A172 (cell line): ENCODE measurements around the gene LTB4R2. TPM values are rescaled to one million over a fixed set of nuclear protein-coding genes. Genes with fewer than 3 reads are reported as not detected.
A peak's percentile ranks its signal among the peaks of the same experiment; 100 is the strongest.

Experiments used
- DNase-seq: peaks from one replicate; pipeline ENCODE4 v3.0.0-alpha.2; 2015; ENCODE audit warnings: low spot score
- total RNA-seq: library from RNA; depleted of rRNA; stranded (reverse); fragments of >200 nt; shearing (Covaris generic); gene quantifications from 2 replicates; pipeline ENCODE4 v1.2.3, GENCODE V29; 2014

The LTB4R2 gene
- total RNA-seq, 1 experiment from 2014 or later, result 5.9 TPM

DNA sequence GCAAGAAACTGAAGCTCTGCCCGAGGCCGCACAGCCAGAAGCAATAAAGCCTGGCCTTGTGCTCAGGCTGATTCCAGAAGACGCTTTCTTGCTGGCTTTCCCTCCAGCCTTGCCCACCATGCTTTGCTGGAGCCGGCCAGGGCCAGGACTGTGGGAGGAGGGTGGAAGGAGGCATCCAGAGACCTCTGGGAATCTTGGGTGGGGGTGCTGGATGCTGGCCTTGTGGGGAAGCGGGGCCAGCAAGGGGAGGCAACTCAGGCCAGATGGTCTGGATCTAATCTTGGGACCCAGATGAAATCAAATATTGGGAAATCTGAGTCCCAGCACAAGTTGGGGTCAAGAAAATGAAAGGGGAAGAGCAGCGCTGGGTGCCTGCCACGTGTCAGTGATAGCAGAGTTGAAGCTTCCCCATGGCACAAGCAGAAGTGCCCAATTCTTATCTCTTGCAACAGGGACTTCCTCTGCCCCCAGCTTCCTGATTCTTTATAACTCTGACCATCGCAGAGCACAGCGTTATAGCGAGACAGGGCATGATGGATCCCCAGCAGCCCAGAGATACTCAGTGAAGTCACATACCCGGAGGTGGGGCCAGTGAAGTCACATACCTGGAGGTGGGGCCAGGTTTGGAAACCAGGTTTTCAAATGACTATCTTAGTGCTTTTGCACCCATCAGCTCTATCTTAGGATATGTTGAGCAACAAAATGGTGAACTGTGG is 32.2 kb upstream of the LTB4R2 start:
- no peak for DNase-seq

DNA sequence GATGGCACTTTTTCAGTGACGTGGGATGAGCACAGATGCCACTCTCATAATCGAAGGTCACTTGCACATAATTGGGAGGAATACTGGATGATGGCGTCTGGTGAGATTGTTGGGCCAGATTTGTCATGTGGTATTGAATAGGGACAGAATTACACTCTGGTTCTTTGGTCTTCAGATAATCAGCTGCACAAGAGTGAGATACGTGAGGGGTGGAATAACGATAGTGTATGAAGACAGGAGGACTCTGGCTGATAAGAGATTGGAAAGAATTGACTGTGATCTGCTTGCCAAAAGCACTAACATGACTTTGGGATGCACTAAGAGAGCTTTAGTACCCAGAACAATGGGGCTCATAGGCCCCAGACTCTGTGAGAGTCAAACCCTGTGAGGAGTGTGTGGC is 31.5 kb upstream of the LTB4R2 start:
- no peak for DNase-seq

DNA sequence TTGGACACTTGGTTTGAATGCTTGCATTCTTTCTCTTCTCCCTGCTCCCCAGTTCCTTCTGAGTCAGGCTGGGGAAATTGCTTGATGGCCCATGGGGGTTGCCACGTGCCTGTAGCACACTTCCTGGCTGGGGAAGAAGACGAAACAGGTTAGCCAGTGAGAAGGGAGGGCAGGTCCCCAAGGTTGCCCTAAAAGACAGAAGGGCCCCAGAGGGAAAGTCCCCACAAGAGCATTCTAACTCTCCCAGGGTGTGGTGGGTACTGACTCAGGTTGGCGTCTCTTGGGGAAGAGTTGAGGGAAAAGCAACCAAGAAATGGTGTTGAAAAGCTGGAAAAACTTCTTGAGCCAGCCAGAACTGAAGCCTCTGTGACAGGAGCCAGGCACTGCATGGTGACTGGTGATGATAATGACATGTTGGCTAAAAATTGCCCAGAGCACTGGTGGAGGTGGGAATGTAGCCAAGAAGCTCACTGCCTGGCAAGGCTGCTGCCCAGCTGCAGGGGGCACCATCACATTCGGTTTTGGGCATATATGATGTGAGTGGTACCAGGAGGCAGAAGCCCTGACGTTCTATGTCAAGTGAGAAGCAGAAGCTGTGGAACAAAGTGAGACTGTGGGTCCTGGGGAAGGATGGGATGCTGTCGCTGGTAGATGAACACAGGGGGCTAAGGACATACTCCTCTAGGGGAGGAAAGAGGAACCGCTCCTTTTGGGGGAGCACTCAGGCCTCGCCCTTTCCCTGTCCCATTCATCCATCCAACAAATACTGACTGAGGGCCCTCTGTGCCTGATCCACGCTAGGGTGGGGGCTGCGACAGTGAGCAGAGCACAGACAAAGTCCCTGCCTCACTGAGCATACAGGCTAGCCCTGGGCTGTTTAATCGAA is 30.4 kb upstream of the LTB4R2 start:
- no peak for DNase-seq

DNA sequence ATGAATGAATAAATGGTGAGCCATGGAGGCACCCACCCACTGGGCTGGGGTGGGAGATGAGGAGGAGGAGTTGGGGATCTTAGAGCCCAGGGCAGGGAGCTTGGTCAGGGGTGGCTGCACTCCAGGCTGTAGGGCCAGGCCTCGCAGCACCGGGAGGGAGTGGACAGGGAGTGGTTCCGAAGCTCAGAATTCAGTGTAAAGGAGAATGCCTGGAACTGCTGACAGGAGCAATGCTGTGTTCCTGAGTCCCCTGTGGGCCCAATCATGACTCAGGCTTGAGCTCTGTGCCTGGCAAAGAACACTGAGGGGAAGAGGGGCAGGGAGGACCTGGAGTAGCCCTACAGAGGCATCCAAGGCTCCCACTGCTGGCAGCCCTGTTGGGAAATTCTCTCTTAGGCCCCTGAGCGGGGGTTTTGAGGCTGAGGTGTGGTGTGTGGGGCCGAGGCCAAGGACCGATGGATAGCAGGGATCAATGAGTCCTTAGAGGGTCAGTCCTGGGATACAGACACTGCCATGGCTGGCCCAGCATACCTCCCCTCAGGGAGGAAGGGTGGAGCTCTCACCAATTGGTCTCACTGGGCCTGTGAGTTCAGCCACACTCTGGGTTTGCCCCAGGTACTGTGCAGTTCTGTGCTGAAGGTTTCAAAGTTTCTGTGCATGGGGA is 29.0 kb upstream of the LTB4R2 start:
- no peak for DNase-seq

DNA sequence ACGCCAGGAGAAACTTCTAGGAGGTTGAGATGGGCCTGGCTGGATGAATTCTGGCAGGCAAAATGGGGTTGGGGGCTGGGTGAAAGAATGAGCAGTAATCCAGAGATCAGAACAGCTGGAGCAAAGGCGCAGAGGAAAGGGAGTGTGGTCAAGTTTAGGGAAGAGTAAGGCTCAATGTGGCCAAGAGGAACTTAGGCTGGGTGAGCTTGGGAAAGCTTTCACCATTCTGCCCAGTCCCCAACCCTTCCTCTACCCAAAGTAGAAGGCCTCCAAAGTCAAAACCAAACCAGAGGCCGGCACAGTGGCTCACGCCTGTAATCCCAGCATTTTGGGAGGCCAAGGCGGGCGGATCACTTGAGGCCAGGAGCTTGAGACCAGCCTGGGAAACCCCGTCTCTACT is 28.3 kb upstream of the LTB4R2 start:
- DNase-seq, result no peak

DNA sequence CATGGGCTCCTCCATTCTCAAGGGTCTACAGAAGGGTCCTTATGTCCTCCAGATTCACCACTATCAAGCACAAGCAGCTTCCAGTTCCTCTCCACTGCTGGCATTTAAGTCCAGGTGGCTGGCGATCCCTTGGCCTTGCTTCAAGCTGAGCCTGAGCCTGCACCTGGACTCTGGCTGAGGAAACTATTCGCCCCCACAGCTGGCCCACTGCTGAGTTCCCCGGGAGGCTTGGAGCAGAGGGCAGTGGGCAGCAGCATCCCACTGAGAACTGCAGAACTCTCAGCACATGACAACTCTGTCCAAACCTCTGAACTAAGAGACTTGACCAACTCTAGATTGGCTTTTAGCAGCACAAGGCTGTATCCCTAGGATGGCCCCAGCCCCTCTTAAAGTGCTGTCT is 27.2 kb upstream of the LTB4R2 start:
- no peak for DNase-seq

DNA sequence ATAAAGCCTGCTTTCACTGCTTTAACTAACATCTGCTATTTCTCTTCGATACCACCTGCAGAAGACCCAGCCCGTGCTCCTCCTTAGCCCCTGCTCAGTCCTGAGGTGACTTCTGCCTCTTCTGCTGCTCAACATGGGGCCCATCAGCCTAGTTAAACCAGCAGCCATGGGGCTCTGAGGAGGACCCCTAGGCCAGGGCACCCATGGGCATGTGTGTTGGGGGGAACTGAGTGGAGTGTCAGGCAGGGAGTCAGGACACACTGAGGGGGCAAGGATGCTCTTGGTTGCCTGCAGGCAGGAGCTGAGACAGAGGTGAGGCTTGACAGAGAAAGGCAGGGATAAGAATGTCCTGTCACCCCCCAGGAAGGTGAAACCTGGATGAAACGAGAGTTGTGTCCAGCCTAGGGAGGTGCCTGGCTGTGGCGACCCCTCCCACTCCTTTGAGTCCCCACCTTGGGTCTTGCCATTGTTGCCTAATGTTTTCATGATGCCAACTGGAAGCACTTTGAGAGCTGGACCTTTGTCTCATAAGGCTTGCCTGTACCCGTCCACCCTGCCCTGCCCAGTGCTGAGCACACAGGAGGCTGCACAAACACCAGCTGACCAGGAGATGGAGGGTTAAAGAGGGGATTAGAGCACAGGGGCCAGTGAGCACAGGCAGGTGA is 26.0 kb upstream of the LTB4R2 start:
- DNase-seq, result no peak

DNA sequence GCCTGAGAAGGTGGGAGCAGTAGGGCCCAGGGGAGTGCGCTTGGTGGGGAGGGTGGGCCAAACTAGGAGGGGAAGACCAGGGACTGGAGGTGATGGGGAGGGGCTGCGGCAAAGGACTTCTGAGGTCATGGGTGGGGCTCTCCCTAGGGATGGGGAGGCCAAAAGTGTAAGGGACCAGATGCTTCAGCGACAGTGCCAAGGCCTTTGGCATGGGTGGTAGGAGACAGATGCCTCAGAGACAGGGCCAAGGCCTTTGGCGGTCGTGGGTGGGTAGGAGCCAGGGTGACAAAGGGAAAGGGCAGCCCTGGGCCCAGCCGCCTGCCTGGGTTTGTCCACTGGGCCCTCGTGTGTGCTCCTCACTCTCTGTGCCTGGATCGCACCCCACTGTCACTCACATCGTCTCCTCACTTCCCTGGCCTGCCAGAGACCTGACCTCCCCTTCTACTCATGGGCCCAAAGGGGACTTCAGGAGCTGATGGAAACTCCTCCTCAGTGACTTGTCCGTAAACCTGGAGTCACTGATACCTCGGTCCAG is 25.4 kb upstream of the LTB4R2 start:
- no peak for DNase-seq

DNA sequence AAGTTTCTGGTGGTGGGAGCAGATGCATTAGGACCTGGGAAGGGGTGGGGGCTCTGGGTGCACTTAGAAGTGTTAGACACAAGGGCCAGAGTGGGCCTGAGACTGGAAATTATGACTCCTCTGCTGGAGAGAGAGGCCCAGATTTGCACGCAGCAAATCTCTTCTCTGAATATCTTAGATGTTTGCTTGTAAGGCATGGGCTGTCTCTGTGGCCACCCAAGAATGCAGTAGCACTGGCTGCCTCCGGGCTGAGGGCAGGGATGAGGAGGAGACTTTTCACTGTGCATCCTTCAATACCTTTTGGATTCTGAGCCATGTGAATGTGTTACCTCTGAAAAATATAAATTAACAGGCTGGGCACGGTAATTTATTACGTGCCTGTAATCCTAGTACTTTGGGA is 24.6 kb upstream of the LTB4R2 start:
- DNase-seq, result no peak

DNA sequence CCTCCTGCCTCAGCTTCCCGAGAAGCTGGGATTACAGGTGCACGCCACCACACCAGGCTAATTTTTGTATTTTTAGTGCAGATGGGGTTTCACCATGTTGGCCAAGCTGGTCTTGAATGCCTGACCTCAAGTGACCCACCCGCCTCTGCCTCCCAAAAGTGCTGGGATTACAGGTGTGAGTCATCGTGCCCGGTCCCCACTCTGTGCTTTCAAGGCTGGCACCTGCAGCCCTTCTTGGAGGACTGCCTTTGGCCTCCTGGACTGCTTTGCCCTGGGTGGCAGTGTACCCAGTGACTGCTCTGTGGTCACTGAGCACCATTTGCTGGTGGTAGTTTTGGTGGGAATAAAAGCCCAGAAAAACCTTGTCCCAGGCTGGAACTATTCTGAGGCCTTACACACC is 22.9 kb upstream of the LTB4R2 start:
- DNase-seq, result no peak

DNA sequence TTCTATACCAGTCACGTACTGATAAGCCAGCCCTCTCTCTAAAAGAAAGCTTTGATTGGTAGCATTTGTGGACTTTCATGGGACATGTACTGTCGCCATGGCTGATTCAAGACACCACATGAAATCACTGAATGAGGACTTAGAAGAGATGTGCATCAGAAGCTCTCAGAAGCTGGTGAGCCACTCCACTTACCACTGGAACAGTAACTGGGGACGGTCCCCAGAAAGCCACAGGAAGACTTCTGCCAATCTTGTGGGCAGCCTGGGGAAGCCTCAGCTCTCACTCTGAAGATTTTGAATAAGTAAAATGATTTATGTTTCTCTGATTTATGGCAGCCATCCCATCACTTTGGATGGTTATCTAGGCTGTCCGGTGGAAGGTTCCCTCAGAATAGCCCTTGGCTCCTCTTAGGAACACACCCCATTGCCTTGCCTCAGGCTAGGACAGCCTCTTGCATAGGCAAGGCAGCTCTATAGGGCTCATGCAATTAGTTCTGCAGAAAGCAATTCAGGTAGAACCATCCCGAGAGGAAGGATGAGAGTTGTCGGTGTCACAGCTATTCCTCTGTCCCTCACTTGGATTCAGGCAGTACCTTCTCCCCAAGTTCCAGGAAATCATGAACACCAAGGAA is 20.2 kb upstream of the LTB4R2 start:
- DNase-seq, result no peak

DNA sequence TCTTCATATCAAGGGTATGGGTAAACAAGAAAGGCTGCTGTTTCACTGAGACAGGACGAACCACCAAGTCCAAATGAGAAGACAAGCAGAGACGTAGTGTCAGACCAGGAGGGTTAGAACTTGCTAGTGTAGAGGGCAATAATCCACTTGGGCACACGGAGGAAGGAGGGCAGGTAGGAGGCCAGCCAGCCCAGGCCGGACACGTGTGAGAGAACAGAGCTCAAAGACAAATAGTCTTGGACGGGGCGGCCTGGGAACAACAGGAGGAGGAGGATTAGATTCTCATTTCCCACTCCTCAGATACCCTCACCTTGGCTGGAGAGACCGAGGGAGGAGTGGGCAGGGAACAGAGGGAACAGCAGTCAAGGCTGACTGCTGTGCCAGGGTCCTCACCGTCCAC is 19.2 kb upstream of the LTB4R2 start:
- DNase-seq, result no peak

DNA sequence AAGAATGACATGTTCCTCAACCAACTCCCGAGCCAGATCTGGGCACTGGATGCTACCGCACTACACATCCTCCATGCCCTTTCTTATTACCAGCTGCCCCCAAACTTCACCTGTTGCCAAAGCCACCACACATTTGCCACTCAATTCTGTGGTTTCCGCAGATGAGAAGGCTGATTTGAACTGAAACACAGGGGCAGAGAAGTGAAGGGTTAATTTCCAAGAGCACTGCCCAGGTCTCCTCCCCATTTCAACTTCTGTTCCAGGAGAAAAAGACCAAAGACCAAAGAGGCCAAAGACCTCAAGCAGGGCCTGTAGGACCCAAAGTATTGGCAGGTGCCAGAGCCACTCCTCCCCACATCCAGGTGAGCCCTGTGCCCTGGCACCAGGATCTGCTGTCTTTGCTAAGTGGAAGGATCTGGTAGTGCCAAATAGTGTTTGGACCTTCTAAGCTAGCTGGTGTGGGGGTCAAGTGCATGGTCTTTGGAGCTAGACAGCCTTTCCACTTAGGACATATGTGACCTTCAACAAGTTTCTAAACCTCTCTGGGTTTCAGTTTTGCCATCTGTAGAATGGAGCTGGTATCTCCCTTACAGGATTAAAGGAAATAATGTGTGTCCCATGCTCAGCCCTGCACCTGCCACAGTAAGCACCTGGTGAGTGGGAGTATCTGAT is 18.4 kb upstream of the LTB4R2 start:
- no peak for DNase-seq

DNA sequence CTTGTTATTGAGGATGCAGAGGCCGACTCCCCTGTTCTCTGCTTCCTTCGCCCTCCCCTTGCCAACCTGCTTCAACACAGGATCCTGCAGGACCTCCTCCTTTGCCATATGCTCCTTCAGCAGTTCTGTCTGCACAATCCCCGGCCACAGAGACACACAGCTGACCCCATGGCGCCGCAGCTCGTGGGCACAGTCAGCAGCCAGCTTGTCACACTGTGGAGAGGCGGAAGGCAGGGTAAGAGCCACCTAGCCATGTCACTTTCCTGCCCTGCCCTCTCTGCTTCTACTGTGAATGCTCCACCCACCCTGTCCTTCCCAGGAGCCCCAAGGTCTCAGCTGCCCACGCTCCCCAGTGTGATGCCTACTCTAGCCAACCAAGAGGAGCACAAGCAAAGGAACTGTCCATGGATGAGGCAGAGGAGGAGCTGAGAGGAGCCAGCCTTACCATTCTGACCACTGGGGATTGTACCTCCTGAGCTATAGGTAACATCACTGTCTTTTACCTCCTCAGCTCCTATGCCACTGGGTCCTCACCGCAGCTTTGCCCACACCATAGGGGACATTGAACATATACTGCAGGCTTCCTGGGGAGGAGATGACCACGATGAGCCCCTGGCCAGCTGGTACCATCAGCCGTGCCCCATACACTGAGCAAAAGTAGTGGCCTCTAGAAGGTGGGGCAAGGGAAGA is 17.7 kb upstream of the LTB4R2 start:
- no peak for DNase-seq

DNA sequence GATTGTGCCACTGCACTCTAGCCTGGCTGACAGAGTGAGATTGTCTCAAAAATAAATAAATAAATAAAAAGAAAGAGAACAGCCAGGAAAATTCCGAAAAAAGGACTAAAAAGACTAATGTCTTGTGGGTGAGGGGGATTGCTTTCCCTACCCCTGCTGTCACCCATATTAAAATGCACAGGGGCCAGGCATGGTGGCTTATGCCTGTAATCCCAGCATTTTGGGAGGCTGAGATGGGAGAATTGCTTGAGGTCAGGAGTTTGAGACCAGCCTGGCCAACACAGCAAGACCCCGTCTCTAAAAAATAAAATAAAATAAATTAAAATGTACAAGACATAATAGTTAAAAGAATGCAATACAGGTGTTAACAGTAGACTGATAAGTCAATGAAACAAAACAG is 16.4 kb upstream of the LTB4R2 start:
- no peak for DNase-seq

DNA sequence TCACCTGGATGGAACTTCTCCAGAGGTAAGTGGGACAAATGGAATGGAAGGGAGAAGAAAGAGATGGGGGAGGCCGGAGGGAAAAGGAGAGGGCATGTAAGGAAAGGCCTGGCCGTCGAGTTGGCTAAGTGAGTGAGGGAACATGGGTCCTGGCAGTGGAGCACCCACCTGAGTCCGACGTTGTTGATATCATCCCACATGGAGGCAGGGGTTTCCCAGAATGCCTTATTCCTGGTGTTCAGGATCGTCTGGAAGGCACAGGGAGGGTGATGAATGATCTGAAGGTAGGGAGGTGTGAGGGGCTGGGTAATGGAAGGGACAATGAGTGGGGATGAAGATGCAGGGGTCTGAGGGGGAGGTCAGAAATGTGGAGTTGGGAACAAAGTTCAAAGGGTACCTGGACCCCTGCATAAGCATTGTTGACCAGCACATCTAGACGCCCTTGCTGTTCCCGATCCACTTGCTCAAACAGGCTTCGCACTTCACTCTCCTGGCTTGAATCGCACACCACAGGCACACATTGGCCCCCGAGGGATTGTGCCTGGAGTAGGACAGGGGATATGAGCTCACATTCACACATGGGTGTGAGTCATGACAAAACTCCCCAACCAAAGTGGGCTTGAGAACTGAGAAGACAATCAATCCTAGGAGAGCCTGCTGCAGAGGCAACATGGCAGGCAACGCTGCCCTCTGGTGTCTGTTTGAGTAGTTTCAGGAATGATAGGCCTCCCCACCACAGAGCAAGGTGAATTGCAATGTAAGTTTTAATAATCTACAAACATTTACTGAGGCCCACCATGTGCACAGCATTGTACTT is 13.4 kb upstream of the LTB4R2 start:
- DNase-seq, result peak; percentile 71

DNA sequence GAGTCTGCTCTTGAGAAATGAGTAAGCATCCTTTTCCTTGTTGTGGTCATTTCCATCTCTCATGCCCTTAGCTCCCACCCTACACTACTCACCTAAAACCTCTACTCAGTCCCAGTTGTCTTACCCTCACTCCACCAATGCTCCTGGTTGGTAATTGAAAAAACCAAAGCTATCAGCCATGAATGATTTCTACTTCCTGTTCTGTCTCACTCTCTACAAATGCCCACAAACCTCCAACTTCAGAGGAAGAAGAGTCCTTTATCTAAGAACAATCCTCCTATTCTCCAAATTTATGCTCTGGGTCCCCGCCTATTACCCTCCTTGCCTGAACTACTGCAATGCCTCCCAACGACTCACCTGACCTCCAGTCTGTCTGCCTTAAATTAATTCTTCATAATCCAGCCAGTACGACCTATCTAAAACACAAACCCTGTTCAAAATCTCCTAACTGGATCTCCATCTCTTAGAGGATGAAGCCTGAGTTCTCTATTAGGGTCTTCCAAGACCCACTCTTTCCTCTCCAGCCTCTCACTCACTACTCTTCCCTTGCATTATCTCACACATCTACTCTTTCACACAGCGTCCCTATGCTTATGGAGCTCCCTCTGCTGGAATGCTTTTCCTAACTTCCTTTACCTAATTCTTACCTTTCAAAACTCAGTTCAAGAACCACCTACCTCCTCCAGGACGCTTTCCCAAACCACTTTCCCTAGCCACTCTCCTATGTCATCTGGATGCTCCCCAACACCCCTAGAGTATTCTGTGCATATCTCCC is 12.6 kb upstream of the LTB4R2 start:
- DNase-seq, result no peak

DNA sequence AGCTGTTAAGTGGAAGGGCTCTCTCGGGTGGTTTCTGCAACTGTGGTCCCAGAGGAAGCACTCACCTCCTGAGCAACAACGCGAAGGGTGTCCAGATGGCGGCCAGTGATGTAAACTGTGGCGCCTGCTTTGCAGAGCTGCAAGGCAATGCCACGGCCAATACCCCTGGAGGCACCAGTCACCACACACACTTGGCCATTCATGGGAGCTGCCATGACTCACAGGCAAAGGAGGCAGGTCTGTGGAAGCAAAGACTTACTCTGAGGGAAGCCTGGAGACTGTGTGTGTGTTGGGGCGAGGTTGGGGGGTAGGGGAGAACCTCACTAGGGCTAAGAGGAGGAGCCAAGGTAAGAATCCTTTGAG is 11.1 kb upstream of the LTB4R2 start:
- peak; percentile 34 for DNase-seq
